Muscle of leg (tissue), 11 donors: ENCODE results near the gene METTL3. TPM values are rescaled to one million over a fixed set of nuclear protein-coding genes. Genes with fewer than 3 reads are reported as not detected.

Experiments
- DNase-seq: peaks from one replicate; pipeline ENCODE4 v3.0.0; 2013
- H3K27ac ChIP-seq: one replicate; pipeline ENCODE4 v1.5.1; 2013; ENCODE audit warnings: mild to moderate bottlenecking, low read length, control low read depth
- H3K27me3 ChIP-seq: one replicate; pipeline ENCODE4 v1.6.1; 2013; ENCODE audit warnings: low read length; ENCODE audit not compliant: control insufficient read depth, insufficient read depth
- H3K36me3 ChIP-seq: one replicate; pipeline ENCODE4 v1.6.1; 2013; ENCODE audit warnings: low read length; ENCODE audit not compliant: control insufficient read depth, insufficient read depth
- H3K4me1 ChIP-seq: one replicate; pipeline ENCODE4 v1.6.1; 2013; ENCODE audit warnings: low read length; ENCODE audit not compliant: control insufficient read depth, insufficient read depth
- H3K4me3 ChIP-seq: one replicate; pipeline ENCODE4 v1.5.1; 2013; ENCODE audit warnings: low read length, control low read depth
- H3K9me3 ChIP-seq: replicated peaks from 2 replicates; pipeline ENCODE4 v1.6.1; 2013; ENCODE audit warnings: low read depth, low read length; ENCODE audit not compliant: control insufficient read depth
- WGBS: methylation state at CpG from one replicate; pipeline ENCODE4 v1.1.5; 2013; ENCODE audit warnings: missing lambda C conversion rate; ENCODE audit not compliant: insufficient coverage; 5-methylcytosine and 5-hydroxymethylcytosine counted together
- polyA plus RNA-seq, 8 donors: library from polyadenylated mRNA; unstranded; fragments of 120-200 nt; gene quantifications; one replicate each; pipeline versions ENCODE4 v1.2.1 to v1.2.3, GENCODE V29; 2013; ENCODE audit warnings: inconsistent platforms in 1 of 8, low replicate concordance in 1 of 8; ENCODE audit not compliant: insufficient read length in 8 of 8, insufficient read depth in 1 of 8
- total RNA-seq: library from RNA; stranded (reverse); fragments of 120-200 nt; gene quantifications from one replicate; pipeline ENCODE4 v1.2.4, GENCODE V29; 2013

METTL3 gene
- total and polyA plus RNA-seq, 9 donors: 40.4 to 56.6 (median 45.5) TPM

GRCh38 chr14:21509432-21510143 lies 1.6 kb downstream of the METTL3 start:
- Histone ChIP-seq H3K4me3 (no peak overlapping the region), H3K27me3 (peaks cover under 1% of the 10 kb centered on the region), H3K4me1 (peaks cover 5% of the 10 kb centered on the region), H3K27ac (no peak overlapping the region), H3K36me3 (peaks cover 11% of the 10 kb centered on the region), H3K9me3 (no peaks in the 10 kb centered on the region)
- no CpG with 5 or more reads among the region's 6 CpGs for WGBS
- no peak for DNase-seq

- Histone ChIP-seq H3K27ac (no peak overlapping the region), H3K4me1 (peaks cover 2% of the 10 kb centered on the region), H3K36me3 (peaks cover 29% of the 10 kb centered on the region), H3K9me3 (no peaks in the 10 kb centered on the region), H3K4me3 (no peak overlapping the region), H3K27me3 (no peaks in the 10 kb centered on the region)
- DNase-seq: no peak
- no CpG with 5 or more reads among the region's 2 CpGs for WGBS
These were observed 4.6 kb downstream of the METTL3 start for GRCh38 chr14:21506557-21506956.

GRCh38 chr14:21505012-21505553 lies 6.1 kb downstream of the METTL3 start:
- Histone ChIP-seq H3K9me3 (no peaks in the 10 kb centered on the region), H3K4me1 (peaks cover under 1% of the 10 kb centered on the region), H3K27me3 (no peaks in the 10 kb centered on the region), H3K27ac (no peak overlapping the region), H3K4me3 (no peak overlapping the region), H3K36me3 (peaks cover 41% of the 10 kb centered on the region)
- no peak for DNase-seq

- H3K36me3 ChIP-seq: peaks cover 52% of the 10 kb centered on the region
- no peak overlapping the region for H3K27ac ChIP-seq
- H3K9me3 ChIP-seq: no peaks in the 10 kb centered on the region
- DNase-seq: no peak
- H3K4me3 ChIP-seq: no peak overlapping the region
- 84% methylated on average over 2 of the region's 4 CpGs for WGBS
- H3K27me3 ChIP-seq: no peaks in the 10 kb centered on the region
- no peaks in the 10 kb centered on the region for H3K4me1 ChIP-seq
These were observed 7.8 kb downstream of the METTL3 start for GRCh38 chr14:21503376-21503775.

- Histone ChIP-seq H3K27me3 (no peaks in the 10 kb centered on the region), H3K27ac (no peak overlapping the region), H3K4me3 (no peak overlapping the region), H3K9me3 (no peaks in the 10 kb centered on the region), H3K4me1 (no peaks in the 10 kb centered on the region), H3K36me3 (peaks cover 58% of the 10 kb centered on the region)
- no CpG with 5 or more reads among the region's 5 CpGs for WGBS
- DNase-seq: no peak
These were observed 9.6 kb downstream of the METTL3 start for GRCh38 chr14:21501568-21501967.

- Histone ChIP-seq H3K36me3 (peaks cover 73% of the 10 kb centered on the region), H3K27ac (no peak overlapping the region), H3K27me3 (no peaks in the 10 kb centered on the region), H3K9me3 (no peaks in the 10 kb centered on the region), H3K4me1 (no peaks in the 10 kb centered on the region), H3K4me3 (no peak overlapping the region)
- DNase-seq: peak; percentile 67
- 55% methylated on average over 3 of the region's 5 CpGs for WGBS
These were observed 12.3 kb downstream of the METTL3 start for GRCh38 chr14:21498540-21499526.

- Histone ChIP-seq H3K36me3 (peaks cover 69% of the 10 kb centered on the region), H3K9me3 (no peaks in the 10 kb centered on the region), H3K27me3 (no peaks in the 10 kb centered on the region), H3K4me1 (no peaks in the 10 kb centered on the region), H3K4me3 (no peak overlapping the region), H3K27ac (no peak overlapping the region)
- DNase-seq: no peak
- WGBS: 89% methylated on average over 1 of the region's 2 CpGs
These were observed 14.7 kb downstream of the METTL3 start for GRCh38 chr14:21496453-21496852.

- H3K4me3 ChIP-seq: no peak overlapping the region
- H3K36me3 ChIP-seq: peaks cover 69% of the 10 kb centered on the region
- no peak for DNase-seq
- no peaks in the 10 kb centered on the region for H3K9me3 ChIP-seq
- H3K27me3 ChIP-seq: no peaks in the 10 kb centered on the region
- no peak overlapping the region for H3K27ac ChIP-seq
- no peaks in the 10 kb centered on the region for H3K4me1 ChIP-seq
- no CpG with 5 or more reads among the region's 2 CpGs for WGBS
These were observed 16.0 kb downstream of the METTL3 start for GRCh38 chr14:21494902-21495762.

GRCh38 chr14:21486640-21487087 lies 24.5 kb downstream of the METTL3 start:
- Histone ChIP-seq H3K27me3 (no peaks in the 10 kb centered on the region), H3K36me3 (peaks cover 35% of the 10 kb centered on the region), H3K4me3 (no peak overlapping the region), H3K4me1 (no peaks in the 10 kb centered on the region), H3K27ac (no peak overlapping the region), H3K9me3 (no peaks in the 10 kb centered on the region)
- no CpG with 5 or more reads among the region's 1 CpG for WGBS
- no peak for DNase-seq
